Measurements from ENCODE around the gene MDFIC.

MDFIC gene

DNA sequence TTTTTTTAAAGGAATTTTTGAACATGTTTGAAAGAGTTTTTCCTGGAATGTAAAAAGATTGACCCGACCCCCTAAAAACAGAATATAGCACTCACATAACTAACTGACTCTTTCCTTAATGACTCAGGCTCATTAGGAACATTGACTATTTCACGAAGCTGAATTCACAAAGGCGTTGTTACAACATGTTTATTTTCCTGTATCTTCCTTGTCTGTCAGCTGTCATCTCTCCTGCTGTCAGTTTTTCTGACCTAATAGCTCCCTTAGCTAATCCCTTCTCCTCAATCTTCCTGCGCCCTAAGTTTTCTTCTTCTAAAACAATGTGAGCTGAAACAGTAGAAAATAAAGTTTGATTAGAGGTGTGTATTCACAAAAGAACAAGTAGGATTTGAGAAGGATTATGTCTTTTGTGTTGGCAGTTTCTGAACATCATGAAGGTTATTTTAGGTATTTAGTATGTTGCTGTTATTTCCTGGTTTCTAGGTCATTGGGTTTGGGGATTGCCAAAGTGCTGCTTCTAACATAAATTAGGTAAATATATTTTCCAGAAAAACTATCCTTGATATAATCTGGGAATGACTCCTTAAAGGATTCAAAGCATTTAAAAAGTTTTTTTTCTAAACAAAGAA lies 4.6 kb upstream of the MDFIC start:
- TF ChIP-seq, protein P1, sequence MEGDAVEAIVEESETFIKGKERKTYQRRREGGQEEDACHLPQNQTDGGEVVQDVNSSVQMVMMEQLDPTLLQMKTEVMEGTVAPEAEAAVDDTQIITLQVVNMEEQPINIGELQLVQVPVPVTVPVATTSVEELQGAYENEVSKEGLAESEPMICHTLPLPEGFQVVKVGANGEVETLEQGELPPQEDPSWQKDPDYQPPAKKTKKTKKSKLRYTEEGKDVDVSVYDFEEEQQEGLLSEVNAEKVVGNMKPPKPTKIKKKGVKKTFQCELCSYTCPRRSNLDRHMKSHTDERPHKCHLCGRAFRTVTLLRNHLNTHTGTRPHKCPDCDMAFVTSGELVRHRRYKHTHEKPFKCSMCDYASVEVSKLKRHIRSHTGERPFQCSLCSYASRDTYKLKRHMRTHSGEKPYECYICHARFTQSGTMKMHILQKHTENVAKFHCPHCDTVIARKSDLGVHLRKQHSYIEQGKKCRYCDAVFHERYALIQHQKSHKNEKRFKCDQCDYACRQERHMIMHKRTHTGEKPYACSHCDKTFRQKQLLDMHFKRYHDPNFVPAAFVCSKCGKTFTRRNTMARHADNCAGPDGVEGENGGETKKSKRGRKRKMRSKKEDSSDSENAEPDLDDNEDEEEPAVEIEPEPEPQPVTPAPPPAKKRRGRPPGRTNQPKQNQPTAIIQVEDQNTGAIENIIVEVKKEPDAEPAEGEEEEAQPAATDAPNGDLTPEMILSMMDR (IDR thresholded peaks at IDR 0.05) = no peak

- TF ChIP-seq, protein P1 (IDR thresholded peaks at IDR 0.05) = no peak
These were observed 2.3 kb upstream of the MDFIC start for GRCh38 chr7:114919587-114919986.

- TF ChIP-seq, protein P1 (IDR thresholded peaks at IDR 0.05) = no peak
These were observed 266 bp upstream of the MDFIC start for GRCh38 chr7:114921631-114922025.

GRCh38 chr7:114922652-114923402 lies 933 bp downstream of the MDFIC start:
- TF ChIP-seq, protein P1 (IDR thresholded peaks at IDR 0.05) = no peak

- TF ChIP-seq, protein P1 (IDR thresholded peaks at IDR 0.05) = no peak
These were observed 1.5 kb downstream of the MDFIC start for GRCh38 chr7:114923403-114923713.

DNA sequence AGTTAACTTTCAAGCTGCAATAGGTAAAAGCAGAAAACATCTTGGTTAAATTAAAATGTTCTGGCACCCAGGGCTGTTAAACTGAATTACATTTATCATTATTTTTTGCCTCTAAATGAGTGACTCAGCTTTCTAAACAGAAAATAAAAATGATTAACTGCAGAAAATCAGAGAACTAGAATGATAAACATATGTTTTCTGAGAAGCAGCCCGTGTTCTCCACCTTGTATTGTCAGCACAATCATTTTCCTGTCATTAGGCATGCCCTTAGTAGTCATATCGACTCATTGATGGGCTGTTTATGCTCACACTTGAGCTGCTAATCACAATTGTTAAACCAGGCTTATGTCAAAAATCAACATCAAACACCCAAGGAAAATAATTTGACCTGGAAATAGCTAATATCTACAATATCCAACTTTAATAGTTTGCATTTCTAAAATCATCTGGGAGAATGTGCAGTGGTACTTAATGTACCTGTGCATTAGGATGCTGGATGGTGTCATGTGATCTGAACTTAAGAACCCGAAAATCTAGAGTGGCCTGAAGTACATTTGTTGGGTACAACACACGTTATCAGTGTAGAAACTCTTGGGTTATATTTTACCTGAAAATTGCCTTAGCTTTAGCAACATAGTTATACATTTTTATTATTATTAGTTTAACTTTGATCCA lies 2.3 kb downstream of the MDFIC start:
- TF ChIP-seq, protein P1 (IDR thresholded peaks at IDR 0.05) = no peak

DNA sequence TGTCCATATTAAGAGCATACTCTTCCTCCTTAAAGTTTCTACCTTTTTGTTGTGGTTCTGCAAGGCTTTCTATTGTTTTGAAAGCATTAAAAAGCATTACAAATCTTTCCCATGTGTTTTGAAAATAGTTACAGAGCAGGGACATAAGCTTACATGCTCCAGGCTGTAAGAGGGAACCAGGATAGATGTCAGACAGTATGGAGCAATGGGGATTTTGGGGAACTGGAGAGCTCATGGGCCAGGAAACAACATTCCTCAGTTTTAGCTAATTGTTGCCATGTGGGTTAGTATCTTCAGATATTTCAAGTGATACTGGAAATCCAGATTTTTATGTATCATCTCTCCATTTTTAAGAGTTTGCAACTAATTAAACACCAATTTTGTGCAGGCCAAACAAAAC lies 3.5 kb downstream of the MDFIC start:
- TF ChIP-seq, protein P1 (IDR thresholded peaks at IDR 0.05) = no peak
